DND-41 (cell line): ENCODE results near the gene FGF14.

Experiments used
- EZH2 ChIP-seq: IDR thresholded peaks from 3 replicates; pipeline ENCODE4 v1.6.1; 2012; ENCODE audit warnings: borderline replicate concordance, low read depth, mild to moderate bottlenecking, moderate library complexity, low read length, inconsistent platforms; ENCODE audit not compliant: severe bottlenecking
- TF ChIP-seq, protein P1 (sequence below): IDR thresholded peaks from 2 replicates; pipeline ENCODE4 v1.5.1; 2012; ENCODE audit warnings: borderline replicate concordance, low read length, moderate library complexity, mild to moderate bottlenecking; ENCODE audit not compliant: poor library complexity, severe bottlenecking; ENCODE audit errors: extremely low read depth

DNA sequence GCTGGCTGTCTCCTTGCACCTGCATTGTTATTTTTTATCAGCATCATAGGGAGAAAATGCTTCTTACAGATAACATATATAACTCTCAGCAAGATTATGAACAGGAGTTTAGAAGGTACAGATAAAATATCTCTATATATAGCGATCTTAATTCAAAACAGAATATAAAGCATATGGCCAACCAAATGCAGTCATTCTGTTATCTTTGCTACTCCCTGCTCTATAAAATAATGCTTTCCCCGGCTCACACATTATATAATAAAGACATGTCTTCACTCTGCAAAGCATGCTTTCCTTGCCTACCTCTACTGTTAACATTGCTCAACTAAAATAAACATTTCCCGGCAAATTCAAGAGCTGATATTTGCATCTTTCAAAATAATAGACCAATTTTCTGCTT lies 161.7 kb downstream of the FGF14 start:
- TF ChIP-seq, protein P1, sequence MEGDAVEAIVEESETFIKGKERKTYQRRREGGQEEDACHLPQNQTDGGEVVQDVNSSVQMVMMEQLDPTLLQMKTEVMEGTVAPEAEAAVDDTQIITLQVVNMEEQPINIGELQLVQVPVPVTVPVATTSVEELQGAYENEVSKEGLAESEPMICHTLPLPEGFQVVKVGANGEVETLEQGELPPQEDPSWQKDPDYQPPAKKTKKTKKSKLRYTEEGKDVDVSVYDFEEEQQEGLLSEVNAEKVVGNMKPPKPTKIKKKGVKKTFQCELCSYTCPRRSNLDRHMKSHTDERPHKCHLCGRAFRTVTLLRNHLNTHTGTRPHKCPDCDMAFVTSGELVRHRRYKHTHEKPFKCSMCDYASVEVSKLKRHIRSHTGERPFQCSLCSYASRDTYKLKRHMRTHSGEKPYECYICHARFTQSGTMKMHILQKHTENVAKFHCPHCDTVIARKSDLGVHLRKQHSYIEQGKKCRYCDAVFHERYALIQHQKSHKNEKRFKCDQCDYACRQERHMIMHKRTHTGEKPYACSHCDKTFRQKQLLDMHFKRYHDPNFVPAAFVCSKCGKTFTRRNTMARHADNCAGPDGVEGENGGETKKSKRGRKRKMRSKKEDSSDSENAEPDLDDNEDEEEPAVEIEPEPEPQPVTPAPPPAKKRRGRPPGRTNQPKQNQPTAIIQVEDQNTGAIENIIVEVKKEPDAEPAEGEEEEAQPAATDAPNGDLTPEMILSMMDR = no peak
- TF ChIP-seq EZH2 = no peak
